Breast epithelium (tissue), 4 donors: ENCODE results near the gene ARID1B. TPM values are rescaled to one million over a fixed set of nuclear protein-coding genes. Genes with fewer than 3 reads are reported as not detected.
A peak's percentile ranks its signal among the peaks of the same experiment; 100 is the strongest.

Experiments
- DNase-seq, 2 donors: peaks; one replicate each; pipeline ENCODE4 v3.0.0-alpha.2; 2019; ENCODE audit warnings: low spot score in 2 of 2
- H3K27ac ChIP-seq, 2 donors: fragments of 200-600 bp; sonication (generic) in 1 of 2; one replicate each; pipeline ENCODE4 v1.5.1; 2016 to 2019; ENCODE audit warnings: mild to moderate bottlenecking in 1 of 2
- H3K27me3 ChIP-seq, 2 donors: fragments of 200-600 bp; sonication (generic) in 1 of 2; one replicate each; pipeline versions ENCODE4 v1.5.1 to v1.6.0; 2017 to 2019; ENCODE audit warnings: control low read depth in 1 of 2, mild to moderate bottlenecking in 1 of 2
- H3K36me3 ChIP-seq: fragments of 200-600 bp; one replicate; pipeline ENCODE4 v1.5.1; 2019
- H3K4me1 ChIP-seq, 2 donors: fragments of 200-600 bp; sonication (generic); one replicate each; pipeline ENCODE4 v1.5.1; 2016 to 2019; ENCODE audit warnings: control low read depth in 1 of 2
- H3K4me3 ChIP-seq, 3 donors: fragments of 200-600 bp; sonication (generic); 1 replicate in 2 of 3; 2 replicates in 1 of 3; pipeline ENCODE4 v1.5.1; 2016 to 2019; ENCODE audit warnings: mild to moderate bottlenecking in 3 of 3, moderate library complexity in 2 of 3
- H3K9me3 ChIP-seq, 2 donors: fragments of 200-600 bp; sonication (generic) in 1 of 2; one replicate each; pipeline ENCODE4 v1.5.1; 2016 to 2019; ENCODE audit warnings: control low read depth in 1 of 2
- POLR2A ChIP-seq: fragments of 450-650 bp; IDR thresholded peaks from one replicate; pipeline ENCODE4 v1.6.1; 2016; ENCODE audit warnings: antibody characterized with exemption, mild to moderate bottlenecking, moderate library complexity
- POLR2AphosphoS5 ChIP-seq, 3 donors: sonication (generic); formaldehyde crosslinking; IDR thresholded peaks; one replicate each; pipeline ENCODE4 v1.6.1; 2017; ENCODE audit warnings: antibody characterized with exemption in 3 of 3
- intact Hi-C: fragments of 100-400 bp; cut with DNase I; formaldehyde crosslinking; loops from one replicate; pipeline ENCODE4 v1.15.1; 2023; ENCODE audit warnings: low total_unique reads
- total RNA-seq, 3 donors: library from RNA; depleted of rRNA; stranded (reverse); fragments of >200 nt; gene quantifications; one replicate each; pipeline ENCODE4 v1.1.0, GENCODE V29; 2016
- TF ChIP-seq, protein P1 (sequence below), 3 donors: fragments of 450-650 bp; IDR thresholded peaks; one replicate each; pipeline ENCODE4 v1.5.1; 2016 to 2017; ENCODE audit warnings: antibody characterized with exemption in 3 of 3, mild to moderate bottlenecking in 3 of 3, moderate library complexity in 3 of 3

The ARID1B gene
- total RNA-seq, 3 donors from 2014 or later: 99.9 to 205 (median 131) TPM

DNA sequence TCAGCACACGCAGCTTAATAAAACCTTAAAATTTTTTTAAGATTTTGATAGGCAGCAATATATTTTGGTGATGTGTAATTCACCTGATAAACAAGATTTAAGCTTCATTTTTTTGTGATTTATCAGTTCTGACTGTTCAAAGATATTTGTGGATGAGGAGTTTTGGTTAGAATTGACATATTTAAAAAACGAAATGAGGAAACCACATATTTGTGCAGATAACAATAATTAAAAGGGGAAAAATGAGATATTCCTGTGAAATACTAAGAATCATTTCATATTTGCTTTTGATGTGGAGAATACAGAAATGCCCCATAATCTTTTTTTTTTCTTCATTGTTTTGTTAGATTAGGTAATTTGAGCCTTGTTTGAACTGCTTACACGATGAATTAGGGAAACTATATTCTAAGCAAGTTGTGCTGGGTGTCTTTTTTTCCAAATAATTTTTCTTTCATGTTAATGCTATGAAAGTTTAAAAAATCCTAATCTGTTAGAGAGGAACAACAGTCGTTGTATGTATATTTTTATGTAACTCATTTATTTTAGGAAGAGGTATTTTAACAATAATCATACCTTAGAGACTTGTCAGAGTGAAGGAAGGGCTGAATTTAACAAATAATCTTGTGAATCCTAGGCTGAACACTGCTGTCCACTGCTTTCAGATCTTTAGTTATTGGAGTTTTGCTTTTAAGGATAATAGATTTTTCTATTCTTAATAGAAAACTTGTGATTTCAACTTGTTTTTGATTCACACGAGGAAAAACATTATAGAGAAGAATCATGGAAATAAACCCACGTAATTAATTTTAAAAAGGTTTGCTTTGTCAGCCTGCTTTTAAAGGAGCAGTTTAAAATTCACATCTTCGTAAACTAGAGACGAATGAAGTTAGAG is 4.0 kb downstream of the ARID1B start:
- H3K27me3 ChIP-seq: no peaks in the 10 kb centered on the region
- H3K4me3 ChIP-seq: peak overlapping the region; percentile 84 to 97 (median 87)
- no peaks in the 10 kb centered on the region for H3K36me3 ChIP-seq
- H3K9me3 ChIP-seq: no peaks in the 10 kb centered on the region
- H3K27ac ChIP-seq: peak overlapping the region; percentile 98 to 100
- TF ChIP-seq POLR2A (no peak), POLR2AphosphoS5 (IDR thresholded peaks at IDR 0.05) (no peak)
- no peak for DNase-seq
- intact Hi-C loops: no loop called here
- H3K4me1 ChIP-seq: peaks cover 0 to 6% of the 10 kb centered on the region in 2 donors

DNA sequence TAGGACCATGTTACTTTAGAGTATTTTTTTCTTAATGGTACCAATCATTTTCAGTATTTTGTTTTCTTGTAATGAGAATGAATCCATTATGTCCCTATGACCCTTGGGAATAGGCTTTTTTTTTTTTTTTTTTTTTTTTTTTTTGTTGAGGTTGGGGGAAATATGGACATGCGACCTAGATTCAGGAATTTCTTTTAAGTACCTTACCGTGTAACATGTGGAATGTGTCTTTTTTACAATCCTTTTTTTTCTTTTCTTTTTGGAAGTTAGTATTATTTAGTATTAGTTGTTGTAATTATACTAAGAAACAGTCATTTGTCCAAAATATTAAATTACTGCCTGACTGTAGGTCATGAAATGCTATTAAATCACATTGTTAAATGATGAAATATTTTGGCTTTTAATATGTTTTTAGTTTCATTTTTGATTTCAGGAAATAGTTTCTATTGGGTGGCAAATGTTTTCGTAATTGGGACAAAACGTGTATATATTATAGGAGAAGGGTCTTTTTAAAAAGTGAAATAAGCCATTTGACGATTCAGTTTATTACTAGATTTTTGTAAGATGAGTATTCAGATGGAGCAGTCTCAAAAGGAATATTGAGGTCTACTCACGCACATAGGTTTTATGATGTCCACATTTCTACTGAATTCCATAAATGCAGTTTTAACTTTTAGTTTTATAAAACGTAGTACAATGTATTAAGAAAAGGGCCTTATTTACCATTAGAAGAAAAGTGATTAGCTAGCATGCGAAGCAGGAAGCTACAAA is 4.9 kb downstream of the ARID1B start:
- intact Hi-C loops: no loop called here
- Histone ChIP-seq H3K27ac (peak overlapping the region; percentile 74 to 98), H3K27me3 (no peaks in the 10 kb centered on the region), H3K36me3 (no peaks in the 10 kb centered on the region), H3K9me3 (no peaks in the 10 kb centered on the region), H3K4me3 (peak overlapping the region; percentile 32 to 97 (median 87)), H3K4me1 (peaks cover 0 to 6% of the 10 kb centered on the region in 2 donors)
- TF ChIP-seq, protein P1, sequence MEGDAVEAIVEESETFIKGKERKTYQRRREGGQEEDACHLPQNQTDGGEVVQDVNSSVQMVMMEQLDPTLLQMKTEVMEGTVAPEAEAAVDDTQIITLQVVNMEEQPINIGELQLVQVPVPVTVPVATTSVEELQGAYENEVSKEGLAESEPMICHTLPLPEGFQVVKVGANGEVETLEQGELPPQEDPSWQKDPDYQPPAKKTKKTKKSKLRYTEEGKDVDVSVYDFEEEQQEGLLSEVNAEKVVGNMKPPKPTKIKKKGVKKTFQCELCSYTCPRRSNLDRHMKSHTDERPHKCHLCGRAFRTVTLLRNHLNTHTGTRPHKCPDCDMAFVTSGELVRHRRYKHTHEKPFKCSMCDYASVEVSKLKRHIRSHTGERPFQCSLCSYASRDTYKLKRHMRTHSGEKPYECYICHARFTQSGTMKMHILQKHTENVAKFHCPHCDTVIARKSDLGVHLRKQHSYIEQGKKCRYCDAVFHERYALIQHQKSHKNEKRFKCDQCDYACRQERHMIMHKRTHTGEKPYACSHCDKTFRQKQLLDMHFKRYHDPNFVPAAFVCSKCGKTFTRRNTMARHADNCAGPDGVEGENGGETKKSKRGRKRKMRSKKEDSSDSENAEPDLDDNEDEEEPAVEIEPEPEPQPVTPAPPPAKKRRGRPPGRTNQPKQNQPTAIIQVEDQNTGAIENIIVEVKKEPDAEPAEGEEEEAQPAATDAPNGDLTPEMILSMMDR (IDR thresholded peaks at IDR 0.05): no peak
- TF ChIP-seq POLR2AphosphoS5 (IDR thresholded peaks at IDR 0.05) (no peak), POLR2A (no peak)
- no peak for DNase-seq

DNA sequence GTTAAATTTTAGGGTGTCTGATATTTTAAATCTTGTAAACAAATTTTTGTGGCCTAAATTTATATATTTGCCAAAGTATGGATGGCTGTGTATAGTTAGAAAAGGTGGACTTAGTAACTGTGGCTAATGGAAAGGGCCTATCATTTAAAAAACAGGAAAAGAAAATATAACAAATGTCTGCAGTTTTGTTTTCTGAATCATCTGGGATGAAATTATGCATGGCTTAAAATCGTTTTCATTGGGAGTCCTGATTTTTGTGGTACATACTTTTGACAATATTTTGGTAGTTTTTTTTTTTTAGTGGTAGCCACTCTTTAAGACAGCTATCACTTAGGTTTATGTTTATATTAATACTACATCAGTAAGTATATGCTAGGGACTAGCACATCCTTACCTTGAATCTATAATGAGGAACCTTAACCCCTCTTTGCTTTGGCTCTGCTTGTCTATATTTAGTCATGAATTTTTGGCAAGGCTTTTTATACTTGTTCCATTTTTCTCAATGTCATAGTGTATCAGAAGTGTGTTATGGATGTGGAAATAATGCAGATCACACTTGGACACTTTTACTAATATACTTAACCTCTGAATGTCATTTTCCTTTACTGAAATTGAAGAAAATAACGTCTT is 5.6 kb downstream of the ARID1B start:
- Histone ChIP-seq H3K27me3 (no peaks in the 10 kb centered on the region), H3K9me3 (no peaks in the 10 kb centered on the region), H3K4me3 (peak overlapping the region; percentile 32 to 87 (median 48)), H3K4me1 (peaks cover 0 to 6% of the 10 kb centered on the region in 2 donors), H3K27ac (peak overlapping the region; percentile 74 to 98), H3K36me3 (no peaks in the 10 kb centered on the region)
- DNase-seq: no peak
- intact Hi-C loops: no loop called here
- TF ChIP-seq POLR2A (no peak), POLR2AphosphoS5 (IDR thresholded peaks at IDR 0.05) (no peak)
- TF ChIP-seq, protein P1 (IDR thresholded peaks at IDR 0.05): no peak

DNA sequence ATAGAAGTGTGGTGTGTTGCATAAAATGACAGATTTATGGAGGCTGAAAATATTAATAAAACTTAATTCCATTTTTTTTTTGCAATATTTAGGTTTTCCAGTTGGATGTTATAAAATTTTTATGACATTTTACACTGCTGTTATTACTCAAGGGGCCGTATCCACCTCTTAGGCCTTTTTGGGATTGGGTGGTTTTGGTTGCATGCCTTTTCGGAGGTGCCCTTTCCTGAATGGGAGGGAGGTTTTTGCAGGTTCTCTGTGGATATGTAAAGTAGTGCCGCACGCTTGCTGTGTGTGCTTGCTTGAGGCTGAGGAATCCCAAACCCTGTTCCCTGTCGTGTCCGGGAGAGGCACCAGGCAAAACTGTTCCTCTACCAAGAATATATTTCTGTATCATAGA is 6.8 kb downstream of the ARID1B start:
- H3K27me3 ChIP-seq: no peaks in the 10 kb centered on the region
- H3K9me3 ChIP-seq: no peaks in the 10 kb centered on the region
- intact Hi-C loops: no loop called here
- no peaks in the 10 kb centered on the region for H3K36me3 ChIP-seq
- H3K4me1 ChIP-seq: peaks cover 0 to 11% of the 10 kb centered on the region in 2 donors
- H3K4me3 ChIP-seq: peak overlapping the region in 1 of 3 donors; percentile 32
- no peak for DNase-seq
- TF ChIP-seq POLR2A: no peak
- no peak for TF ChIP-seq POLR2AphosphoS5 (IDR thresholded peaks at IDR 0.05)
- TF ChIP-seq, protein P1 (IDR thresholded peaks at IDR 0.05): no peak
- peak overlapping the region; percentile 39 to 98 for H3K27ac ChIP-seq

DNA sequence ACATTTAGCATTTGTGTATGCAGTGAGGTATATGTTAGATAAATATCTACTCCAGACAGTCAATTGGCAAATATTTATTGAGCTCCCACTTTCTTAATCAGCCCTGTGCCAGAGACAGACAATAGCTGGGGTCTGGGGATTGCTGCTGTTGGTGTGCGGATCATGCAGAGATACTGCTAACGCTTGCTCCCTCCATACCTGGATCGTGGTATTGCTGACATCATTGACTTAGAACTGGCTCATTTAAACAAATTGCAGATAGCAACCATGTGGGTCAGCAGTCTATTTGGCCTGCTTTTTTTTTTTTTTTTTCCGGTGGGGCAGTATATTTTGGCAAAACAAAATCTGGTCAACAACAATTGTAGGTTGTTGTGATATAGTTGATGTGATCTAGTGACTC is 9.5 kb downstream of the ARID1B start:
- Histone ChIP-seq H3K36me3 (no peaks in the 10 kb centered on the region), H3K27me3 (no peaks in the 10 kb centered on the region)
- intact Hi-C loops: no loop called here

More for the DNA sequence above, 9.5 kb downstream of the ARID1B start:
- no peak for DNase-seq
- H3K4me3 ChIP-seq: no peak overlapping the region
- no peak overlapping the region for H3K27ac ChIP-seq
- H3K9me3 ChIP-seq: no peaks in the 10 kb centered on the region
- peaks cover 0 to 20% of the 10 kb centered on the region in 2 donors for H3K4me1 ChIP-seq
- TF ChIP-seq, protein P1 (IDR thresholded peaks at IDR 0.05): no peak
- no peak for TF ChIP-seq POLR2A
- TF ChIP-seq POLR2AphosphoS5 (IDR thresholded peaks at IDR 0.05): no peak
